ENCODE results near the gene LINGO3. TPM values are rescaled to one million over a fixed set of nuclear protein-coding genes. Genes with fewer than 3 reads are reported as not detected.

The LINGO3 gene
- polyA plus RNA-seq, 1 experiment: not detected

GRCh38 chr19:2261438-2262172 is 46.3 kb downstream of the LINGO3 start:
- Histone ChIP-seq H3K27me3 (ENCODE audit: control insufficient read depth, insufficient read depth, low read length) (no peaks in the 10 kb centered on the region), H3K4me3 (ENCODE audit: low read depth, low read length) (no peak overlapping the region), H3K9me3 (ENCODE audit: control insufficient read depth, insufficient read depth, low read length) (no peaks in the 10 kb centered on the region), H3K27ac (ENCODE audit: low read depth, low read length) (no peak overlapping the region)
- no peak for DNase-seq (ENCODE audit: low read depth, low spot score)
- ChIA-PET CTCF (interaction anchor here (0.5 kb wide), 1 partner anchor 206 kb away, joined by 5 read pairs; no protein-coding TSS in a partner anchor), POLR2A (interaction anchor here (0.6 kb wide), 1 partner anchor 405 kb away, joined by 3 read pairs; no protein-coding TSS in a partner anchor)
- peak; percentile 53 for TF ChIP-seq CTCF (IDR thresholded peaks at IDR 0.05; ENCODE audit: low read depth, low read length)

DNA sequence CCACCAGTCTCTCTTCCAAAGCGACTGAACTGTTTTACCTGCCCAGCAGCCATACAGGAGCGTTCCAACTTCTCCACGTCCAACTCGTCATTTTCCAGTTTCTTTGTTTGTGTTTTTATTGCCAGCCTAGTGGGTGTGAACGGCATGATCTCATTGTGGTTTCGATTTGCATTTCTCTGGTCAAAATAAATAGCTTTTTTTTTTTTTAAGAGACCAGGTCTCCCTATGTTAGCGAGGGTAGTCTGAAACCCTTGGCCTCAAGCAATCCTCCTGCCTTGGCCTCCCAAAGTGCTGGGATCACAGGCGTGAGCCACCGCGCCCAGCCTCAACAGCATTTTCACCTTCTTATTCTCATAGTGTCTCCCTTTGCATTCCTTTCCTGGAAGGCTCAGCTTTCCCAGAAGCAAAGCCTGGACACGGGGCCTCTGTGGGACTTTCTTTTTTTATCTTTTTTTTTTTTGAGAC is 47.6 kb downstream of the LINGO3 start:
- no peak overlapping the region for H3K27ac ChIP-seq (ENCODE audit: low read depth, low read length)
- ChIA-PET POLR2A (interaction anchor here (0.7 to 2.0 kb wide), 3 partner anchors 11 to 70 kb away, joined by 4 to 5 read pairs (median 5); no protein-coding TSS in a partner anchor), CTCF (interaction anchor here (0.7 to 1.7 kb wide), 4 partner anchors 11 to 104 kb away, joined by 3 to 7 read pairs (median 4); partner anchors contain the start of gene AMH)
- H3K27me3 ChIP-seq (ENCODE audit: control insufficient read depth, insufficient read depth, low read length): no peaks in the 10 kb centered on the region
- no peak for DNase-seq (ENCODE audit: low read depth, low spot score)
- TF ChIP-seq CTCF (IDR thresholded peaks at IDR 0.05; ENCODE audit: low read depth, low read length): no peak
- H3K4me3 ChIP-seq (ENCODE audit: low read depth, low read length): no peak overlapping the region
- no peaks in the 10 kb centered on the region; the same call in 1 of the 2 replicates for H3K9me3 ChIP-seq (ENCODE audit: control insufficient read depth, insufficient read depth, low read length)

DNA sequence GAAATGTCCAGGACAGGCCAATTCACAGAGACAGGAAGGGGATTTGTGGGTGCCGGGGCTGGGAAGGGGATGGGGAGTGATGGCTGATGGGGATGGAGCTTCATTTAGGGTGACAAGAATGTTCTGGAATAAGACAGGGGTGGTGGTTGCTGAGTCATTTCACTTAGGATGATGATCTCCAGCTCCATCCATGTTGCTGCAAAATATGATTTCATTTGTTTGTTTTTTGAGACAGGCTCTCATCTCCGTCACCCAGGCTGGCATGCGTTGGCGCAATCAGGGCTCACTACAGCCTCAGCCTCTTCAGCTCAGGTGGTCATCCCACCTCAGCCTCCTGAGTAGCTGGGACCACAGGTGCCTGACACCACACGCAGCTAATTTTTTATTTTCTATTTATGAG is 48.6 kb downstream of the LINGO3 start:
- CTCF ChIA-PET: interaction anchor here (0.6 to 2.1 kb wide), 9 partner anchors 10 to 104 kb away, joined by 3 to 11 read pairs (median 4); partner anchors contain the start of genes AMH and PLEKHJ1
- DNase-seq (ENCODE audit: low read depth, low spot score): no peak
- TF ChIP-seq CTCF (IDR thresholded peaks at IDR 0.05; ENCODE audit: low read depth, low read length): no peak
- H3K4me3 ChIP-seq (ENCODE audit: low read depth, low read length): no peak overlapping the region
- POLR2A ChIA-PET: interaction anchor here (0.5 to 2.0 kb wide), 4 partner anchors 12 to 217 kb away, joined by 3 to 5 read pairs (median 4); partner anchors contain the start of gene GADD45B
- H3K27ac ChIP-seq (ENCODE audit: low read depth, low read length): no peak overlapping the region
- peaks cover under 1% of the 10 kb centered on the region for H3K27me3 ChIP-seq (ENCODE audit: control insufficient read depth, insufficient read depth, low read length)
- no peaks in the 10 kb centered on the region; the same call in 1 of the 2 replicates for H3K9me3 ChIP-seq (ENCODE audit: control insufficient read depth, insufficient read depth, low read length)

Other genes with a start within 250 kb of the LINGO3 start
- gene MOB3A, start 211.8 kb downstream of the LINGO3 start, polyA plus RNA-seq (2011; rRNA removed): 20.5 and 25.3 TPM in 2 replicates
- 0.56 and 0.84 TPM in 2 replicates for gene IZUMO4, start 211.2 kb downstream of the LINGO3 start, polyA plus RNA-seq (2011; rRNA removed)
- 68.2 and 94.4 TPM in 2 replicates for gene AP3D1, start 156.6 kb downstream of the LINGO3 start, polyA plus RNA-seq (2011; rRNA removed)
- 3.2 and 4.3 TPM in 2 replicates for gene DOT1L, start 144.2 kb downstream of the LINGO3 start, polyA plus RNA-seq (2011; rRNA removed)
- 38.7 and 39.3 TPM in 2 replicates for gene PLEKHJ1, start 71.8 kb downstream of the LINGO3 start, polyA plus RNA-seq (2011; rRNA removed)
- 7.0 and 9.5 TPM in 2 replicates for gene SF3A2, start 71.3 kb downstream of the LINGO3 start, polyA plus RNA-seq (2011; rRNA removed)
- gene AMH, start 58.8 kb downstream of the LINGO3 start, polyA plus RNA-seq (2011; rRNA removed): not detected in 2 replicates
- gene JSRP1, start 51.7 kb downstream of the LINGO3 start, polyA plus RNA-seq (2011; rRNA removed): not detected in 2 replicates
- 0.04 TPM in 1 of 2 replicates, not detected in the other for gene PEAK3, start 26.0 kb downstream of the LINGO3 start, polyA plus RNA-seq (2011; rRNA removed)
- gene LSM7, start 20.4 kb upstream of the LINGO3 start, polyA plus RNA-seq (2011; rRNA removed): 137 and 192 TPM in 2 replicates
- 9.9 and 15.7 TPM in 2 replicates for gene SPPL2B, start 20.5 kb upstream of the LINGO3 start, polyA plus RNA-seq (2011; rRNA removed)
- gene TMPRSS9, start 52.1 kb upstream of the LINGO3 start, polyA plus RNA-seq (2011; rRNA removed): not detected in 2 replicates
- 21.6 and 34.3 TPM in 2 replicates for gene TIMM13, start 119.4 kb upstream of the LINGO3 start, polyA plus RNA-seq (2011; rRNA removed)
- 49.5 and 54.3 TPM in 2 replicates for gene LMNB2, start 148.8 kb upstream of the LINGO3 start, polyA plus RNA-seq (2011; rRNA removed)
- gene GADD45B, start 168.0 kb upstream of the LINGO3 start, polyA plus RNA-seq (2011; rRNA removed): 18.5 and 24.8 TPM in 2 replicates

Measured in AG04450 (cell line).